Measurements from ENCODE around the gene SRPK2.

SRPK2 gene

DNA sequence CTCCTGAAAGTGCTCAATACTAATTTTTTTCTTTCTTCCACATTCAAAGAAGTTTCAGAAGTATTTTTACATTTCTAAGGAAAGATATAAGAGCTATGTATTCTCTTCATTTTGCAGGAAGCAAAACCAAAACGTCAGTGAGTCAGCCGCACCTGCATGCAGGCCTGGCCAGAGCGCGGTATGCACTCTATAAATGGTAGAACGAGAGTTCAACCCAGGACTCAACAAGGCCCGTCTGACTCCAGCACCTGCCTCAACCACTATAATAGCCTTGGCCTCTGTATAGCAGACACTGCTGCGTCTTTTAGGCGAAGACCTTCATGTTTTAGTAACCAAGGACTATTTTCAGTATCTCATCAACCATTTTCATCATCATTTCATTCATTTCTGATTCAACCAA, 261.5 kb downstream of the SRPK2 start:
- DNase-seq: no peak

DNA sequence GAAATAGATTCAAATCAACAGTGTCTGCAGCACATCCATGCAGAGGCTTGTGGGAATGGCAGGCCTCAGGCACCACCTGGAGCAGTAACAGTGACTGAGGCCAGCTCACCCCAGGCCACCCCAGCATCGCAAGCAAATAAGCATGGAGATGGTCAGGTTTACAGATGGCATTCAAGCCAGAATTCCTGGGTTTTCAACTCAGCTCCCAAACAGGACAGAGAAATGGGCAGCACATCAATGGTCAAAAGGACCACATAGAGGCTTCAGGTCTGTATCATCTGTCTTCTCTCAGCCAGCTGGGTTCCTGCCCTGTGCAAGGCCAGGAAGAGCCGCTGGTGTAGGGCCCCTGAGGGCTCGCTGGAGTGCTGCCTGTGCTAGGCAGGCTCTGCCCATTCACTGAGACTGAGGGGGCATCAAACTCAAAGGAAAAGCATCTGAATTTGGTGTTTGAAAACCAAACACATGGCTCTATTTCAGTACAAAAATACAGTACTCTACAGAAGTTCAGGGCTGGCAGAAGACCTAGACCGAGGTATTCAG, 262.2 kb downstream of the SRPK2 start:
- DNase-seq: no peak

DNA sequence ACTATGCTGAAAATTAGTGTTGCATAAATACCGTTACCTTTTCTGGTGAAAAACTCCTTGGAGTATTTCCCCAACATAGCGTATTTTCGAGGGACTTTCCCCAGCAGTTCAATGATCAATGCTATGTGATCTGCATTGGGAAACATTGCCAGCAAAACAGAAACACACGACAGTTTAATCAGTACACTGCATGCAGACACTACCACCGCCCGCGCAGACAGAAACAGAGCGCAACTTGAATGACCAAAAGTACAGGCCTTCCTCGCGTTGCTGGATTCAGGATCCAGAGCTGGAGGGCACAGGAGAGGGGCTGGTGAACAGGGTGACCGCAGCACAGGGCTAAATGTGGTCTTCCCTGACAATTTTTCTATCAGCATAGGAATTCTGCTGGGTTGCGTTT, 263.0 kb downstream of the SRPK2 start:
- DNase-seq: no peak

DNA sequence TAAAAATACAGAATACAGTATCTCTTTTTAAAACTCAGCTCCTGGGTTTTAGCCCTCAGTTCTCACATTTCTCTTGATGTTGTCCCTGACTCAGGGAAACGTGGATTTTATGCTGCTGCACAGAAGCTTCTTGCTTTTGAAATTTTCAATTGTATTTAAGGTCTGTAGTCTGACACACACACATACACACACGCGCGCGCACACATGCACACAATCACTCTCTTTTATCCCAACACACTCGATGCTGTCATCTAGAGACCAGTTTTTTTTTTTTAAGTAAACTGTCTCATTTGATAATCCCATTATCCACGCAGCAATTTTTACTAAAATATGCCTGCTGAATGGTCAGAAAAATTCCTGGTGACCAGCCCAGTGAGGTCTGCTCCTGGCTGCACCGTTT, 266.1 kb downstream of the SRPK2 start:
- DNase-seq: no peak

DNA sequence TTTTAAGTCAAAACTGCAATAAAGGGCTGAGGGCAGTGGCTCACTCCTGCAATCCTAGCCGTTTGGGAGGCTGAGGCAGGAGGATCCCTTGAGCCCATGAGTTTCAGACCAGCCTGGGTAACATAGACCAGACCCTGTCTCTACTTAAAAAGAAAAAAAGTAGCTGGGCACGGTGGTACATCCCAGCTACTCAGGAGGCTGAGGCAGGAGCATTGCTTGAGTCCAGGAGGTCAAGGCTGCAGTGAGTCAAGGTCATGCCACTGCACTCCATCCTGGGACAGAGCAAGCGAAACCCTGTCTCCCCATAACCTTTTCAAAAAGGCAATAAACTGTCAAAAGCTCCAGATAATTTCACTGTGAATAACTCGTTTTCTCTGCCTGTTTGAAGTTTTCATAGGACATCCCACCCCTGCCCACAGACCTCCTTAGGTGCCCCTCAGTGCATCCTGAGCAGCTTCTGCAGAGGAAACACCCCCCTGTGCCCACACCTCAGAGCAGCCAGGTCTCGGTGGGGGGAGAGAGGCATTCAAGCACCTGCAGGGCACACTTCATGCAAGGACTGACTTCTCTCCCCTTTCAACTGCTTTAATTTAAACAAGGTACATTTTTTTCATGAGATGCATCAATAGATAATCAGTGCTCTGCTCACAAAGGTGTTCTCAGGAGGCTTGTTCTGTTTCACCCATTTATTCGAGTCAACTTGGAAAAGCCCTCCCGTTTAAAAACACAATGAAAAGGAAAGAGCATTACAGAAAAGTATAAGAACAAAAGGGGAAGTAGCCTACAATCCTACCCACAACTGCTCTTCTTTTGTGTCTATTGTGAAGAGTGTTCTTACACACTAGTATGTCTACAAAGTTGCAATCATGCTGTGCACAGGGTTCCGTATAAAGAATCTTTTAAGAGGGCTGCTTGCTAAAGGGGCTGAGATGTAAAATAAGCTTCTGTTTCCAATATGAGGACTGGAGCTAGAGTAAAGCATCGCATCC, 269.8 kb downstream of the SRPK2 start:
- DNase-seq: no peak

DNA sequence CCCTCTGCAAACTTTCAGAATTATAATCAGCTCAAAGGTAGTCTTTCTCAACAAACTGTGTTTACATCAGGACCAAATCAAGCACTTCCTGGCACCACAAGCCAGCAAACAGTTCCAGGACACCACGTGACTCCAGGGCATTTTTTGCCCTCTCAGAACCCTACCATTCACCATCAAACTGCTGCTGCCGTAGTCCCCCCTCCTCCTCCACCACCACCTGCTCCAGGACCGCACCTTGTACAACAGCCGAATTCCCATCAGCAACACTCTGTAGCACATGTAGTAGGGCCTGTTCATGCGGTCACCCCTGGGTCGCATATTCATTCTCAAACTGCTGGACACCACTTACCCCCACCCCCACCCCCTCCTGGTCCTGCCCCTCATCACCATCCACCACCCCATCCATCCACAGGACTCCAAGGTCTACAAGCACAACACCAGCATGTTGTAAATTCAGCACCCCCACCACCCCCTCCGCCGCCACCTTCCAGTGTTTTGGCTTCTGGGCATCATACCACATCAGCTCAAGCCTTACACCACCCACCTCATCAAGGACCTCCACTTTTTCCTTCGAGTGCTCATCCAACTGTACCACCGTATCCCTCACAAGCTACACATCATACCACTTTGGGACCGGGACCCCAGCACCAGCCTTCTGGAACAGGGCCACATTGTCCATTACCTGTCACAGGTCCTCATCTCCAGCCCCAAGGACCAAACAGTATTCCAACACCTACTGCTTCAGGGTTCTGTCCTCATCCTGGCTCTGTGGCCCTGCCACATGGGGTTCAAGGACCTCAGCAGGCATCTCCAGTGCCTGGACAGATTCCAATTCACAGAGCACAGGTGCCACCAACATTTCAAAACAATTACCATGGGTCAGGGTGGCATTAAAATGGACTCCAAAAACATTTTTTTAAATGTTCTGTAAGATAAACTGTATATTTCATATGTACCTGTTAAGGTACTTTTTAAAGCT, 276.0 kb downstream of the SRPK2 start:
- no peak for DNase-seq

DNA sequence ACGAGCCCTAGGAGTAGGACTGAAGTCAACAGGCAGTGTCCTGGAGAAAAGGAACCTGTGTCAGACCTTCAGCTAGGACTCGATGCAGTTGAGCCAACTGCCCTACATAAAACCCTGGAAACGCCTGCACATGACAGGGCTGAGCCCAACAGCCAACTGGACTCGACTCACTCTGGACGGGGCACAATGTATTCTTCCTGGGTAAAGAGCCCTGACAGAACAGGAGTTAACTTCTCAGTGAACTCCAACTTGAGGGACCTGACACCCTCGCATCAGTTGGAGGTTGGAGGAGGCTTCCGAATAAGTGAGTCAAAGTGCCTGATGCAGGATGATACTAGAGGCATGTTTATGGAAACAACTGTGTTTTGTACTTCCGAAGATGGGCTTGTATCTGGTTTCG, 281.3 kb downstream of the SRPK2 start:
- DNase-seq: no peak

DNA sequence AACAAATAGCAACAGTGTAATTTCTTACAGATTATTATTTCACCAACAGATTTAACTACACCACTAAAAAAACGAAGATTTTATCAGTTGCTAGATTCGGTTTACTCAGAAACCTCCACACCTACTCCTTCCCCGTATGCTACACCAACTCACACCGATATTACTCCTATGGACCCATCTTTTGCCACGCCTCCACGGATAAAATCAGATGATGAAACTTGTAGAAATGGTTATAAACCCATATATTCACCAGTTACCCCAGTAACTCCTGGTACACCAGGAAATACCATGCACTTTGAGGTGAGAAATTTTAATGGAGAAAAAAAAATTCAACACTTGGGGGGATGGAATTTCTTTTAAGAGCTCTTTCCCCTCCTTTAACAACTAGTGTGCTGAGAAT, 282.2 kb downstream of the SRPK2 start:
- peak; percentile 51 for DNase-seq

DNA sequence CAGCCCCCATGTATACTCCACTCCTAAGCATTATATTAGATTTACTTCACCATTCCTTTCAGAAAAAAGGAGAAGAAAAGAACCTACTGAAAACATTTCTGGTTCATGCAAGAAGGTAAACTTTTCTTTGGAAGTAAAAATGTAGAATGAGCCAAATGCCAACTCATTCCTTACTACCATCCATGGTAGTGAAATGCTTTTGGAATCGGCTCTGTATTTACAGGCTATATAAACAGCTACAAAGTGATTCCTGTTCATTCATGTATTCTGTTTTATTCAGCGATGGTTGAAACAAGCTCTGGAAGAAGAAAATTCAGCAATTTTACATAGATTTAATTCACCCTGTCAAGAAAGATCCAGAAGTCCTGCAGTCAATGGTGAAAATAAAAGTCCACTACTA, 283.1 kb downstream of the SRPK2 start:
- no peak for DNase-seq

DNA sequence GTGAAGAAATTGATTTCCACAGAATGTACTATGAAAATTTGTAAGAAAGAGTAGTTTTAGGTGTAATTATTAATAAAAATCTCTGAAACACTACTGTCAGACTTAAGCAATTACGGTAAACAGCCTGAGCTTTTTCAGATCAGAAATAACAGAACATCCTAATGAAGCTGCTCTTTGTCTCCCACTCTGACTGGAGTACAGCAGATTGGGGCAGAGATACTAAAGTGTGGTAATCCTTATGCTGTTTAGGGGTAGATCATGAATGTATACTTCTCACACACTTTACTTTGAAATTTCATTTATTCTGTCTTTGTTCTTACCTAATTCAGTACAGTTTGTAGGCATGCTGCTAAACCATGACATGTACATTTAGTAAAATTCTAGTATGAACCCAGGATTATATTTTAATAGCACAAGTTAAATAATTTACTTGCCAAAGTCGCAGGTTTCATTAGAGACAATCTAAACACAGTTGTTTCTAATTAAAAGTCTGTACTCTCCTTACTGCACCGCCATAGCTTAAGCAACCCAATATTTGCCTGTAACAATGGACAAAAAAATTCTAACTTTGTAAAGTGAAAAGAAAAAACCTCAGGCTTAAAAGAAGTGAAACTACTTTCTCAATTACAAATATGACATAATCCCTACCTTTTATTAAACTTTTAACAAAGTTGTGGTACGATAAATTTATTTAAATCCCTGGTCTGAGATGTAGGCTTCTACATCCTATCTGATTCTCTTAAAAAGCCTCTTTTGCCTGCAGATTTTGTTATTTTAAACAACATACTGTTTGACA, 286.0 kb downstream of the SRPK2 start:
- DNase-seq: no peak

DNA sequence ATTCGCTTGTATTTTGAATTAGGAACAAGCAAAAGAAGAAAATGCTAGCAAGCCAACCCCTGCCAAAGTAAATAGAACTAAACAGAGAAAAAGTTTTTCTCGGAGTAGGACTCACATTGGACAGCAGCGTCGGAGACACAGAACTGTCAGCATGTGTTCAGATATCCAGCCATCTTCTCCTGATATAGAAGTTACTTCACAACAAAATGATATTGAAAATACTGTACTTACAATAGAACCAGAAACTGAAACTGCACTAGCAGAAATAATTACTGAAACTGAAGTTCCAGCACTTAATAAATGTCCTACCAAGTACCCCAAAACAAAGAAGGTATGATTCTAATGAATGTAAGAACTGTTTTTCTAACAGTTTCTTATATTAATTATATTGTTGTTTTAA, 286.9 kb downstream of the SRPK2 start:
- no peak for DNase-seq

DNA sequence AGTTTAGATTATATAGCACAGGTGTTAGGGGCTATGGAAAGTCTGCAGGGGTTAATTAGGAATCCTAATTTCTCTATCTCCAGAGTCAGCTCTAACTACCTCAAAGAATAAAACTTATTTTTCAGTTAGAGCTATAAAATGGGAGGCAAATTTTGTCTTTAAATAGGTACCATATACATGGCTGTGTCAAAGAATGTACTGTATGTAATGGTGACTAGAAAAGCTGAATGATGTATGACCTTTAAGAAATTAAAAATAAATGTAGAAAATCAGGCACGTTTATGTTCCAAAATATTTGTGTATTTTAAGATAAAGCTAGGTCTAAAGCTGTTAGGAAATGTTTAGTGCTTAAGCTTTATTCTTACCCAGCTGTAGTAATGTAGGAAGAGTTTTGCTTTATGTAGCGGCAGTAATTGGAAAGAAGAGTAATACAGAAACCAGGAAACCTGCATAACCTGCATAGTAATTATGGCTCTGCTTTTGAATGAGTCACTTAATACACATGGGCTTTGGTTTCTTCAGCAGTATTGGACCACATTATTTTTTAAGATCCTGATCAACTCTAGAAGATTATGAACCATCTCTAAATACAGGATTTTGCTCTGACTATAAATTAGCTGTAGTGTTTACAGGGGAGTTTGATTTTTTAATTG, 289.7 kb downstream of the SRPK2 start:
- DNase-seq: peak; percentile 74

DNA sequence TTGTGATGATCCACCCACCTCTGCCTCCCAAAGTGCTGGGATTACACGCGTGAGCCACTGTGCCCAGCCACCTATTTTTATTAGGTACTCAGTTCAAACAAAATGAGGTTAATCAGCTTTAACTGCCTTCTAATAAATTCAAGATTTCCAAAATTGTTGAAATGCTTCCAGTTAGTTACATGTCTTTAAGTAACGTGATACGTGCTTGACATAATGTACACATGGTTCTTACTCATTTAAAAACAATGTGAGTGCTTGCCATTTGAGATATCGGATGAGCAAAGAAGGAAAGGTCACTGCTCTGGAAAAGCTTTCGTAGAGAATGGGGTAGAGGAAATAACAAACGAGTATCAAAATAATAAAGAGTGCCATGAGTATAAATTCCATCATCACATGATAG, 291.1 kb downstream of the SRPK2 start:
- no peak for DNase-seq

DNA sequence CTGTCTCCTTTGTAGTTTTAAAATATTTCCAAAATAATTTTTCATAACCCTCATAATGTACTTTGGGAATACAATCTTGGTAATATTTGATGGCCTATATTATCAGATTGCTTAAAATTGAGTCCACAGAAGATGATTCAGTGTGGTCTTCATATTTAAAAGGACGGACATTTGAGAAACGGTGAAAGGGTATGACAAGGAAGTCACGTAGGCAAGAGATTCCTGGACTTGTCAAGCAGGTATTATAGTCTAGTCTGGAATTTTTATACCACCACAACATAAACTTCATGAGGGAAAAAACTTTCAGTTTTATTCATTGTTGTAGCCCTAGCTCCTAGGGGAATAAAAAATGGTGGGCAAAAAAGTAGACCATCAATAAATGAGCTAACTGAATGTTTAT, 292.4 kb downstream of the SRPK2 start:
- no peak for DNase-seq

DNA sequence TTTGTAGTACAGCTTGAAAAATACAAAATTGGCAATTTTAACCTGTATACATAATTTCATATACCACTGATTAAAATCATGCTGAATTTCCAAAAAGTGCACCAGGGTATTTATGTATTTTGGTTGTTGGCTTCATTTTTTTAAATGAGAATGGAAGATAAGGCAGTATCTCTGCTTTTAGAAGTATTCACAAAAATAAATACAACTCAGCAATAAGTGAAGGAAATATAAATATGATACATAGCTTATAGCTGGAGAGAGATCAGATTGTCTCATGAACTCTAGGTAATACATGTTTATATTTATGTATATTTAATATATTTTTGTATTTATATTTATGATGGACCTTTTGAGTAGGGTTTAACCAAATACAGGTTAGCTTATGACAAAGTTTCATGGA, 293.8 kb downstream of the SRPK2 start:
- DNase-seq: no peak

DNA sequence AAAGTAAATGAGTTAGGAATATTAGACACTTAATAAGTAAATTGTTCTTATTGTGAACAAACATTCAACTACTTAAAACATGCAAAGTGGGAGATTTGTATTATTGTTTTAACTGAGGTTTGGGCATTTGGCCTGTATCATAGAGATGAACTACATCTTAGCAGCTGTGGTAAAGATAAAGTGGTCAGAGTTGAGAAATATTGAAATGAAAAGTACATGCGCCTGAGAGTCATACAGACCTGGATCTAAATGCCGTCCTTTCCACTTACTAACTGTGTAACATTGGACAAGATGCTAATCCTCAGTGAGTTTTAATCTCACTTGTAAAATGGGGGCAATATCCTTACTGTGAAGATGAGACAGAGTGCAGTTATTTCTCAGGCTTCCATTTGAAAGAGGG, 300.3 kb downstream of the SRPK2 start:
- DNase-seq: no peak

DNA sequence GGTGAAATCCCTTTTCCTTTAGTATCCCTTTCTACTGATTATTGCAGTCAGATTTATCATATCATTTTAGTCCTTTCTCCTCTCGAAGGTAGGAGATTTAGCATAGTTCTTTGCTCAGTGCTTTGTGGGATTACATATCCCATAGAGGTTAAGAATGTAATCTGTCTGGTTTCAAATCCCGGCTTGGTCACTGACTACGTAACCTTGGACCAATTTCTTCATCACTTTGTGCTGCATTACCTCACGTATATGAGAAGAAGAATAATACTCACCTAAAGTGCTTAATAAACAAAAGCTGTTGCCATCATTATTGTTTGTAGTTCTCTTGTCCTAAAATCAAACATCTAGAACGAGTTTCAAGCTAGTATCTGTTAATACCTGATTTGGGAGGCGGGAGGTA, 300.7 kb downstream of the SRPK2 start:
- no peak for DNase-seq

DNA sequence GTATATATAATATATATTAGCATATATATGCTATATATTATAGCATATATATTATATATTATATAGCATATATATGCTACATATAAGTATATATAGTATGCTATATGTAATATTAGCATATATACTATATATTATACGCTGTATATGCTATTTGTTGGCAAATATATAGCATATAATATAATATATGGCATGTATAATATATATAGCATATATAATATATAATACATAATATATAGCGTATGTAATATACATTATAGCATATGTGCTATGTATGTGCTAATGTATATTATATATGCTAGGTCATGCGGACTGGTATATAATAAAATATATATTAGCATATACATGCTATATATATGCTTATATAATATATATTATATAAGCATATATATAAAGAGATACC, 301.9 kb downstream of the SRPK2 start:
- no peak for DNase-seq

DNA sequence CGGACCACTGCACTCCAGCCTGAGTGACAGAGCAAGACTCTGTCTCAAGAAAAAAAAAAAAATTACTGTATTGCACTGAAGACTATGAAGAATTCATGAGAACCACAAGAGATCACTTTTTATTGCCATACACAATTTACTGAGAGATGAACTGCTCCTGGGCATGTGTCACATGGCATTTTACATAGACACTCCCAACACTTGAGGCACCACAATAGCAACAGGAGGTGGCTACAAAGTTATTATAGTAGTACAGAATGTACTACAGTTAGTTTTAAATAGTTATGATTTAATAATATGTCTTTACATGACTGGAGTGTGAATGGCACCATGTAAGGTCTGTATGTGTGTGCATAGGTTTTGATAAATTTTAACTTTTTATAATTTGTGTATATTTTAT, 304.1 kb downstream of the SRPK2 start:
- no peak for DNase-seq

DNA sequence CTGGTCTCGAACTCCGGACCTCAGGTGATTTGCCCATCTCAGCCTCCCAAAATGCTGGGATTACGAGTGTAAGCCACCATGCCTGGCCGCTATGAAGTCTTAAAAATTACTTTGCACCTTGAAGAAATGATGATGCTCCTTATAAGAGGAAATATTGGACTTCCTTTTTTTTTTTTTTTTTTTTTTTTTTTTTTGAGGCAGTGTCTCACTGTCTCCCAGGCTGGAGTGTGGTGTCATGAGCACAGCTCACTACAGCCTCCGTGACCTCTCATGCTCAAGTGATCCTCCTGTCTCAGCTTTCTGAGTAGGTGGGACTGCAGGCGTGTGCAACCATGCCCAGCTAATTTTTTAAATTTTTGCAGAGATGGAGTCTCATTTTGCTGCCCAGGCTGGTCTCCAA, 309.4 kb downstream of the SRPK2 start:
- no peak for DNase-seq

DNA sequence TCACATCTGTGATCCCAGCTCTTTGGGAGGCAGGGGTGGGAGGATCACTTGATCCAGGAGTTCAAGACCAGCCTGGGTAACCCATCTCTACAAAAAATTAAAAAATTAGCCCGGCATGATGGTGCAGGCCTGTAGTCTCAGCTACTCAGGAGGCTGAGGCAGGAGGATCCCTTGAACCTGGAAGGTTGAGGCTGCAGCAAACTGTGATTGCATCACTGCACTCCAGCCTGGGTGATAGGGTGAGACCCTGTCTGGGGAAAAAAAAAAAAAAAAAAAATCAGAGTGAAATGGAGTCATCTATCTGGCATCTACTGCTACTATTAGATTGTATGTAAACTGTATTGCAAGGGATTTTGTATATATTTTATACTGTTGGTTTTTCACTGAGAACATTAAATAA, 315.6 kb downstream of the SRPK2 start:
- DNase-seq: no peak

DNA sequence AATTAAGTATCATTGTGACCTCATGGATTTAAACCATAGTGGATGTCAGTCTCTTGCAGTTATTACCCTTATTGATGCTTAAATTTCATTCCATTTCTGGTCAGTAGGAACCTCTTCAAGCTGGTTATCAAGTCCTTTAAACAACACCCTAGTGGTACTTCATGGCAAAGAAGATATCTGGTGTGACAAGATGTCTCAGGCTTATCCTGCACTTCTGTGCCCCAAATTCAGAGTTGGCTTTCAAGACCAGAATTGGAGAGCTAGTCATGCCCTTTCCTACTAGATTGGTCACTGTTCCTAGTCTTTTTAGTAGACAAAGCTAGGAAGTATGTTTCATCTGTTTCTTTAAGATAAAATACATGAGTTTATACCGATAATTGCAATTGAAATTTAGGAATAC, 319.8 kb downstream of the SRPK2 start:
- no peak for DNase-seq

Measured in activated CD4-positive, alpha-beta T cell treated with anti-CD3 and anti-CD28 coated beads, Interleukin-10, Interleukin-2, amounts not matched to agents 100 ng/mL and 50 ng/mL, durations not matched to agents 16 hours and 8 hours (primary cell).